NCI-H1436 (cell line): ENCODE measurements around the gene NT5DC4.

Source experiments
- DNase-seq: peaks from one replicate; lab custom pipeline; 2025; lab: John Stamatoyannopoulos, UW

NT5DC4 gene

DNA sequence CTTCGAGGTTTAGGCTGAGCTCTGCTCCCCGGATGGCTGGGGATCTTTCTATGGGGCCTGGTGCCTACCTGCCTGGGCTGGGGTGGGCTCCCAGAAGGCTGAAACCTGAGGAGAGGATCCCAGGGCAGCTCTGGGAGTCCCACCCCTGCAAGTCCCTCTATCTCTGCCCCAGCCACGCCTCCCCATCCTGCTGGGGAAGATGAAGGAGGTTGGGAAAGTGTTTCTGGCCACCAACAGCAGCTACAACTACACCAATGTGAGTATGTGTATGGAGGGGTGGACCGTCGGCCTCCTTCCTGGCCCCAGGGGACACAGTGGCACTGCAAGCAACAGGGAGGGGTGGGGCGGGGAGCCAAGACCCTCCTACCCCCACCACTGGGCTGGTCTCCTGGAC is 2.7 kb downstream of the NT5DC4 start:
- no peak for DNase-seq

GRCh38 chr2:112723995-112724394 is 3.2 kb downstream of the NT5DC4 start:
- DNase-seq, result no peak

DNA sequence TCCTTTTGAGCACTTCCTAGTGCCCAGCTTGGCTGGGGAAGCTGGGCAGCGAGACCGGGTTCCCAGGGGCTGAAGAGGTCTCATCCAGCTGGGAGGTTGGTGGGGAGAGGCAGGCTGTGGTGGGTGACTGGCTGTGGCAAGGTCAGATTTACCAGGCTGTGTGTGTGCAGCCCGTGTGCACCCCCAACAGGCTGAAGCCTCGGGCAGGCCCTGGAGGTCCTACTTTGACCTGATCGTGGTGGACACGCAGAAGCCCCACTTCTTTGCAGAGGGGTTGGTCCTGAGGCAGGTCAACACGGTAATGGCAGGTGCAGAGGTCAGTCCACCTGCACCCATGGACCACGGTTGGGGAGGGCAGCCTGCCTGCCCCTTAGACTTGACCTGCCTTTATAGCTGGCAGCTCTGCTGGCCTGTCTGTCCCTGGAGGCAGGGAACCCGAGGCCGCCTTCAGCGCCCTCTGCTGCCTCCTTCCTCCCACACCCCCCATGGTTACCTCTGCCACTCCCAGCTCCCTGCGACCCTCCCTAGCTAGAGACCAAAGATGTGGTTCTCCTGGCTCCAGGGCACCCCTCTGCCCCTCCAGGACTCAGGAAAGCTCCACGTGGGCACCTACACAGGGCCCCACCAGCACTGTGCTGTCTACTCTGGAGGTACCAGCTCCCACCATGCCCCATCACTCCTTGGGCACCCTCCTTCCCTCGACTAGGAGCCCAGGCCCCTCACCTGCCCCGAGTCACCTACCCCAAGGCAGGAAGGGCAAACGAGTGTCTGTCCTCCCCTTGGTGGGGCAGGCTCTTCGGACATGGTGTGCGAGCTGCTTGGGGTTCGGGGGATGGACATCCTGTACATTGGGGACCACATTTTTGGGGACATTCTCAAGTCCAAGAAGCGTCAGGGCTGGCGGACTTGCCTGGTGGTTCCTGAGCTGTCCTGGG is 4.0 kb downstream of the NT5DC4 start:
- no peak for DNase-seq

DNA sequence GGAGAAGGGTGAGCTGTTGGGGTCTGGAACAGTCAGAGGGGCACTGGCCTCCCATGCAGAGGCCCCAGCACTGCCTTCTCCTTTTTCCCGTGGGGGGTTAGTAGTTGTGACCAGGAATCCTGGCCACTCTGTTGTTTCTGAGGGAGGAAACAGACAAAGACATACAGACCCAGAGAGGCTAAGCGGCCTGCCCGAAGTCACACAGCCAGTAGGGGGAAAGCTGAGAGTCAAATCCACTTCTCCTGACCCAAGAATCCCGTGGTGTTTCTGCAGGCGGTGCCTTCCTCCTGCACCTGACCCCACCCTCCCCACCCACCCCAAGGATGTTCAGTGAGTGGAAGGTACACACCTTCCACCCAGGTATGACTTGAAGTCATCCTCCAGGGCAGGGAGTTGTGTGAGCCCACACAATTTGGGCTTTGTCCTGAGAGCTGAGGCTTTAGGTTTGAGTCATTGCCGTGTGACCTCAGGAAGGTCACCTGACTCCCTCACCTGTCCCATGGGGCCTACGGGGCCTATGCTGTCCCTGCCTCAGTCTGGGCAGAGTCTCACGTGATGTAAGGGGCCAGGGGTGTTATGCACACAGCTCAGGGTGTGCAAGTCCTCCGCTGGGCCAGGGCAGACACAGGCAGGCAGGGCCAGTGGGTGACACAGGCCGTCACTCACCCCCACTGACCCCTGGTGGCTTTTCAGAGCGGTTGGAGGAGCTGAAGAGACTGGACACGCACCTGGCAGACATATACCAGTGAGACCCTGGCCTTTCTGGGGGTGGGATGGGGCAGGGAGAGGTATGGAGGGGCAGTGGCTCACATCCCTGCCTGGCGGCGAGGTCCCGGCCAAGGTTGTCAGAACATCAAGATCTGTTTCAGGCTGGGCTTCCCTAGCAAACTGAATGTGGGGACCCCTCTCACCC is 5.0 kb downstream of the NT5DC4 start:
- no peak for DNase-seq

GRCh38 chr2:112726487-112727190 is 5.8 kb downstream of the NT5DC4 start:
- peak; percentile 91 for DNase-seq

DNA sequence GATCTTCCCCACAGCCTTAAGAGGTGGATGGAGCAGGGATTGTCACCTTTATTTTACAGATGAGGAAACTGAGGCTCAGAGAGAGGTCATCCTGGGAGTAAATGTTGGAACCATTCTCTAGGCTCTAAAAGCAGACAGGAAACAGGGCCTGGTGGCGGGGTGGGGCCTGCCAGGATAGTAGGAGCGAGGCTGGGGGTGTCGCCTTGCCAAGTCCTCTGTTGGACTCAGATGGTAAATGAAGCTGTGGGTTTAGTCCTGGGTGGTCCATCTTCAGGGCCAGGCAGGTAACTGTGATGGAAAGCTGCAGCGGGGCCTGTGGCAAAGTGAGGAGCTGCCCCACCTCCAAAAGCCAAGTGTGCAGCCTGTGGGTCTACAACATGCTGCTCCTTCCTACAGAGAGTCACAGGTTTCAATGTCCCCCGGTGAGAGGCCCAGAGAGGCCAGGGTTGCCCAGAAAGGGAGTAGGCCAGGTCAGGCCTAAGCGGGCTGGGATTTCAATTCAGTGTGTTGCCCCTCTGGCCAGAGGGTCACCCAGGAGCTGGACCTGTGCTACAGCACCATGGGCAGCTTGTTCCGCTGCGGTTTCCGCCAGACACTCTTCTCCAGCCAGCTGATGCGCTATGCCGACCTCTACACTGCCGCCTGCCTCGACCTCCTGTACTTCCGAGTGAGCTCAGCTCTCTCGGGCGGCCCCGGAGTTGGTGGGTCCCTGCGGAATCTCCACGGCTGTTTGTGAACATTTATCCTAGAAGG is 6.6 kb downstream of the NT5DC4 start:
- DNase-seq, result no peak

DNA sequence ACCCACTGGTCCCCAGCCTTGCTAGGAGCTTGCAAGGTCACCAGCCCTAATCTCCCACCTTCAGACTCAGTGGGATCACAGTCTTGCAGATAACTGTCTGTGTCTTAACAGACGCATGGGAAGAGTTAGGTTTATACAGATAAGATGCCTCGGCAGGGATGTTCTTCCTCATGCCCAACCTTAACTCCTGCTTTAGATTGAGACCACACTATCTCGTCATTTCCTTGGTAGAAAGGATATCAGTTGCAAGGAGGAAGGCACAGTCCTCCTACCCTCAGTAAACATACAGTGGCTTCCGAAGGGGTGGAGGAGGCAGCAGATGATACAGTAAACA is 7.2 kb downstream of the NT5DC4 start:
- no peak for DNase-seq

DNA sequence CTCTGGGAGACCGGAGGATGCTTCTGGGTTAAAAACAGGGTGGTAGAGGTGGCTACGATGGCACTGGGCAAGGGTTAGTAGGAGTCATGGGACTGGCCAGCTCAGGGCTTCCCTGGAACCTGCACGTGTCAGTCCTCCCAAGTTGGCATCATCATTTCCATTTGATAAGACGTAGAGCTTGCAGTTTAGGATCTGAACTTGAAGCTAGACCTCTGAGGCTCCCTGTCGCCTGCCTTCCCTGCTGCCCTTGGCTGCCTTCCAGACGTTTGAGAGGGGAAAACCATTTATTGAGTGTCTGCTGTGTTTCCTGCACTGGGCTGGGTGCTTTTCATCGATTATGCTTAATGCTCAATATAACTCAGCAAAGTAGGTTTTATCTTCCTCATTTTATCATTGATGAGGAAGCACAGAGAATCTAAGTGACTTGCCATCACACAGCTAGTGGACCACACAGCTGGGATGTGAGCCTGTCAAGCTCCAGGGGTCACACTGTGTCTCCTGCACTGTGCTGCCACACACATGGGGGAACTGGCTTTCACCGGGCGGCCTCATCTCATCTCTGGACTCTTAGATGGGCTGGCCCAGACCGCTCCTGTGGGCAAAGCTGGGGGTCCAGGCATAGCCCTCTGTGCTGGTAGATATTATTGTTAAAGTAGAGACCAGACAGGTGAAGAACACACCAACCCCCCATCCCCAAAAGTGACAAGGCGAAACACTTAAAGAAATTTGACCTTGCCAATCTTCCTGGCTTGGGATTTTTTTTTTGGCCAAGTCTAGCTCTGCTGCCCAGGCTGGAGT is 7.8 kb downstream of the NT5DC4 start:
- DNase-seq, result no peak

- DNase-seq, result no peak
Measured at GRCh38 chr2:112730216-112730615, 9.4 kb downstream of the NT5DC4 start.

- no peak for DNase-seq
Measured at GRCh38 chr2:112730791-112731190, 10.0 kb downstream of the NT5DC4 start.

- no peak for DNase-seq
Measured at GRCh38 chr2:112731479-112731878, 10.7 kb downstream of the NT5DC4 start.

DNA sequence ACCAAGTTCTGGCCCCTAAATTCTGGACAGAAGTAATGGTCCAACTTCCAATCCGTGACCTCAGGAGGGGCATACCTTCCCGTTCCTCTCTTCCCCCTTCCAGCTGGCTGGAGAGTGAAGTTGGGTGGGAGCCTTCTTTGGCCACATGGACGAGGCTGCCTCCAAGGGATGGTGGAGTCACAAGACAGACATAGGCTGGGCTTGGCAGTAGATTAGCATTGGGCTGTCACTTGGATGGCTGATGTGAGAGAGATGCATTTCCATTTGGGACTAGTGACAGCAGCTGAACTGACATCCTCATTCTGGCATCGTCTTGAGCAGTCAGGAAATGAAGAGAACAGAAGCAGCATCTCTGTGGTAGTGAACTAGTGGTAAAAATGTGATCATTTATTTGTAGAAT is 12.6 kb downstream of the NT5DC4 start:
- DNase-seq, result no peak

DNA sequence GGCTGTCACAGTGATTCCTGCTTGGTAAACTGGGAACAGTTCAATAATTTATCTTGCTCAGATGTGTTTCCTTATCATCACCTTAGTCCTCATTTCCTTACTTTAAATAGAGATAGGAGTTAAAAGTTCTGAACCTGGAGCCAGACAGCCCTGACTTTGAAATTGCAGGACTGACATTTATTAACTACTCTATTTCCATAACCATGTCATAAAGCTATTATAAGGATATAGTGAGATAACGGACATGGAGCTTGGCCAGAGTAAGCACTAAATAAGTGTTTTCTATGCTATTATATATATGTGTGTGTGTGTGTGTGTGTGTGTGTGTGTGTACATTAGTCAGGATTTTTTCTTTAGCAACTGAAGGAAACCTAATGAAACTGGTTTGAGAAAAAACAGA is 13.1 kb downstream of the NT5DC4 start:
- DNase-seq, result no peak

- no peak for DNase-seq
Measured at GRCh38 chr2:112737542-112738232, 16.9 kb downstream of the NT5DC4 start.

GRCh38 chr2:112740527-112740926 is 19.7 kb downstream of the NT5DC4 start:
- DNase-seq, result no peak

DNA sequence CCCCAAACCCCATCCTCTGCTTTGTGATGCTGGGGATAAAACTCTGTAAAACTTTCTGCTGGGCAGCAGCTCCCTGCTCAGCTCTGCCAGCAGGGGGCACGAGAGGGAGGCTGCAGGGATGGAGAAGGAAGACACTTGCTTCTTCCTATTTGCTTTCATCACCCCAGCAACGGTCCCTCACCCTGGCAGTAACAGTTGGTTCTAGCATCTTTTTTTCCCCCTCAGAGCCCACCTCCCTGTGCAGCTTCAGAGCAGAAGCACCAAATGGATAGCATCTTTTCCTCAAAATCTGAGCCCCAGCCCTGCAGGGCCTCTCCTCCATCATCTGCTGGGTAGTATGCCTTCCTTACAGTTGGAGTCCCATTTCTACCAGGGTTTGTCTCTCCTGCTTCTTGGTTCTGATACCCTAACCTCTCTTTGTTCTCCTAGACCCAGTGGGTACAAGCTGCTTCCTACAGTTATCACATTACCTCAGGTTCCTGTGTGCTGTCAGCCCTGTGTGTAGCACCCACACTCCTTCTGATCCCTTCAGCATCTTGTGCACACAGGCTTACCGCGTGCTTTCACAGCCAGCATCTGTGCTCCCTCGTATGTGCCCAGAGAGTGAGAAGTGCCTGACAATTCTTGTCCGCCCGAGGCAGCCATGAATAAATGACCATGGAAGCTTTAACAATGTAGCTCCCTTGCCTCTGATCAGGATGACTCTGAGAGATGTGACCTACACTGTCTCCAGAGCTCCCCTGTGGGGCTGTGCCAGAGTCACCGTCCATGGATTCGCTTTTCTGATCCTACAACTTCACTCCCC is 29.1 kb downstream of the NT5DC4 start:
- DNase-seq, result peak; percentile 70

DNA sequence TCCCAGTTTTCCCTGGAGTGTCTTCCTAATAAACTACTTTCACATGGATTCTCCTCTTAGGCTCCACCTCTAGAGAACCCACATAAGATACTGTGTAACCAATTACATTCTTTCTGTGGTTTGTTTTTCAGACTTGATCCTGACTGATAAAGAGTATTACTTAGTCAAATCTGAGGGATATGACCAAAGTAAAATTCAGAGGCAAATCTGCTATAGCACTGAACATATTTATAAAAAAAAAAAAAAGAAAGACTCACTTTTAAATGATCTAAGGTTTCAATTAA is 29.7 kb downstream of the NT5DC4 start:
- DNase-seq, result no peak

DNA sequence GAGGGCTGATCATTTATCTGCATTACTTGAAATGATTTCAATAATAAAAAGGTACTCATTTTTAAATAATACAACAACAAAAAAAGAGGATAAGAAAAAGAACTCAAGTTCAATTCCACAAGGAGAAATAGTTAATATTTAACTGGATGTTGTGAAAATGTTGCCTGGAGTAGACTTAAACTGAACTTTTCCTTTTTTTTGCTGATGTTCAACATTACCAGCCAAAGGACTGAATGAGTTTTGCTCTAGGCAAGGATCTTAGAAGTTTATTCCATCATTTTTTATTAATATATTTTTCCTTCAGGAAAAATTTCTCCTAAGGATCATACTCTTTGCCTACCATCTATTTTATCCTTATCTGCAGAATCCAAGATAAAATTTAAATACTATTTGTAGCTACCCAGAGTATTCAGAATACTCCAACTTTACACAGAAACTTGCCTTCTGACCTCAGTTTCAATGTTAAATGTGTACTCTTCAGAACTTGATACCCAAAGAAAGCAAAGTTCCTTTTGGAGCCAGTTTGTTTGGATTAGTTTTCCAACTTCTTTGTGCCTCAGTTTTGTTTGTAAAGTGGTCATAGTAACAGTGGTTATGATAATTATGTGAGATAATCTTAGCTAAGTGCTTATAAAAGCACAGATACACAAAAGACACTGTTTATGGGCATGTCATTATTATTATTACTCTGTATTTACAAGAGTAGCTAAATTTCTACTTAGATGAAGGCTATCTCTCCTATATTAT is 30.8 kb downstream of the NT5DC4 start:
- no peak for DNase-seq

- DNase-seq, result no peak
Measured at GRCh38 chr2:112752667-112753066, 31.8 kb downstream of the NT5DC4 start.
